ENCODE data around the gene SEBOX.

Gene SEBOX

GRCh38 chr17:28368915-28369683 lies 4.1 kb upstream of the SEBOX start:
- DNase-seq (ENCODE audit: low read depth in 2 of 2): no peak

- DNase-seq (ENCODE audit: low read depth in 2 of 2): no peak
Measured at GRCh38 chr17:28368306-28368831, 3.4 kb upstream of the SEBOX start.

- DNase-seq (ENCODE audit: low read depth in 2 of 2): no peak
Measured at GRCh38 chr17:28367641-28368305, 2.8 kb upstream of the SEBOX start.

GRCh38 chr17:28366605-28367004 lies 1.6 kb upstream of the SEBOX start:
- no peak for DNase-seq (ENCODE audit: low read depth in 2 of 2)

GRCh38 chr17:28365487-28365886 lies 488 bp upstream of the SEBOX start:
- no peak for DNase-seq (ENCODE audit: low read depth in 2 of 2)

GRCh38 chr17:28363776-28364650 lies 986 bp downstream of the SEBOX start:
- DNase-seq (ENCODE audit: low read depth in 2 of 2): no peak

- DNase-seq (ENCODE audit: low read depth in 2 of 2): no peak
Measured at GRCh38 chr17:28363186-28363585, 1.8 kb downstream of the SEBOX start.

- no peak for DNase-seq (ENCODE audit: low read depth in 2 of 2)
Measured at GRCh38 chr17:28357901-28358197, 7.2 kb downstream of the SEBOX start.

GRCh38 chr17:28357061-28357900 lies 7.7 kb downstream of the SEBOX start, which contains the start of gene POLDIP2:
Gene POLDIP2 (minus strand): TSS chr17:28357527. CDS start chr17:28357448, 79 bp downstream.
- peak; percentile 85 to 87 for DNase-seq (ENCODE audit: low read depth in 2 of 2)

GRCh38 chr17:28350271-28350670 lies 14.7 kb downstream of the SEBOX start:
- DNase-seq (ENCODE audit: low read depth in 2 of 2): no peak

- no peak for DNase-seq (ENCODE audit: low read depth in 2 of 2)
Measured at GRCh38 chr17:28348979-28349378, 16.0 kb downstream of the SEBOX start.

- DNase-seq (ENCODE audit: low read depth in 2 of 2): peak; percentile 50 to 53
Measured at GRCh38 chr17:28347261-28347891, 17.6 kb downstream of the SEBOX start.

GRCh38 chr17:28346746-28347246 lies 18.2 kb downstream of the SEBOX start:
- DNase-seq (ENCODE audit: low read depth in 2 of 2): no peak

GRCh38 chr17:28346199-28346580 lies 18.8 kb downstream of the SEBOX start:
- no peak for DNase-seq (ENCODE audit: low read depth in 2 of 2)

GRCh38 chr17:28345419-28346198 lies 19.4 kb downstream of the SEBOX start:
- DNase-seq (ENCODE audit: low read depth in 2 of 2): no peak

GRCh38 chr17:28344435-28344901 lies 20.5 kb downstream of the SEBOX start:
- no peak for DNase-seq (ENCODE audit: low read depth in 2 of 2)

- no peak for DNase-seq (ENCODE audit: low read depth in 2 of 2)
Measured at GRCh38 chr17:28344011-28344410, 21.0 kb downstream of the SEBOX start.

- no peak for DNase-seq (ENCODE audit: low read depth in 2 of 2)
Measured at GRCh38 chr17:28343491-28343932, 21.5 kb downstream of the SEBOX start.

GRCh38 chr17:28342313-28342712 lies 22.7 kb downstream of the SEBOX start:
- no peak for DNase-seq (ENCODE audit: low read depth in 2 of 2)

- no peak for DNase-seq (ENCODE audit: low read depth in 2 of 2)
Measured at GRCh38 chr17:28341516-28341915, 23.5 kb downstream of the SEBOX start.
